ENCODE measurements around the gene OAF.

OAF gene

DNA sequence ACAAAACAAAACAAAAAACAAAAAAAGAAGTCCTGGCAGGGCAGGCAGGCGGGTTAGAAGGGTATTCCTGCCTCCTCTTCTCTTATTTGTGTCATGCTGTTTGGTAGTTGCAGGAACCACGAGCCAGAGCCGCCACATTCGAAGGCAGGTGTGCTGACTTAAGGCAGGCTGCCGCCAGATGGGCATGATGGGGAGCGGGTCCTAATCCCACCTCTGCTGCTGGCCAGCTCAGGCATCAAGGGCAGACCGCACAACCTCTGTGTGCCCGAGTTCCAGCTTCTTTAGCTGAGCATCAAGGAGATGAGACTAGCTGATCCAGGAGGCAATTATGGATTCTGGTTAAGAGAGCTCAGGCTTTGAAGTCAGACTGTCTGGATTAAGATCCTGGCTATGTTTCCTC lies 12.1 kb downstream of the OAF start:
- no peak for DNase-seq (ENCODE audit: low spot score)

DNA sequence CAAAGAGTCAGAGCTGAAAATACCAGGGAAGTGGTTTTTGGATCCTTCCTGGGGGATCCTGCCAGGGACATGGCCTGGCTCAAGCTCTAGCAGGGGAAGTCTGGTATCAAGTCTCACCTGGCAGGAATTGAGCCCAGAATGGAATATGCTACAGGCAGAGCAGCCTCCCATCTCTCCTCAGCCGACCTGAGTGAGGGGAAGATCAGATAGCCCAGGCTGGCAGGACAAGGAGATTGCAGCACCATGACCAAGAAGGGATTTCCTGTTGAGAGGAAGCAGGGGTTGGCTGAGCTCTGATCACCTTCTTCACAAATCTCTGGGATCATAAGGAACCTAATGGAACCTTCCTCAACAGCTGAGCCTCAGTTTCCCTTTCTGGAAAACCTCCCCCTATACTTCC lies 13.0 kb downstream of the OAF start:
- DNase-seq (ENCODE audit: low spot score) = no peak

DNA sequence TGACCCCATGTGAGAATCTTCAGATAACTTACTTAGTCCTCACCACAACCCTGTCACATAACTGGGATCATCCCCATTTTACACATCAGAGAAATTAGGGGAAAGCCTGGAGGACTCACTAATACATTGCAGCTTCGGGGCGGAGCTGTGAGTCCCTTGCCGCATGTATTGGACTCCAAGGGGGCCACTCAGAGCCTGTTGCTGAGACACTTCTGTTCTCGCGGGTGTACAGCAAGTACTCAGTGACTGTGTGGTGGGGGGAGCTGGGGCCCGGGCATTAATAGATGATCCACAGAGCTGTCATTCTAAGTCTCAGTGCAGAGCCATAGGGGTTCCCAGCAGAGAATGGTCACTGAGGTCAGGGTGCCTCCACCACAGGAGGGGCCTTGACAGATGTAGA lies 13.5 kb downstream of the OAF start:
- no peak for DNase-seq (ENCODE audit: low spot score)

GRCh38 chr11:120224972-120225909 lies 14.4 kb downstream of the OAF start:
- DNase-seq (ENCODE audit: low spot score) = no peak

GRCh38 chr11:120226242-120226641 lies 15.4 kb downstream of the OAF start:
- no peak for DNase-seq (ENCODE audit: low spot score)

- no peak for DNase-seq (ENCODE audit: low spot score)
These were observed 15.9 kb downstream of the OAF start for GRCh38 chr11:120226714-120227113.

DNA sequence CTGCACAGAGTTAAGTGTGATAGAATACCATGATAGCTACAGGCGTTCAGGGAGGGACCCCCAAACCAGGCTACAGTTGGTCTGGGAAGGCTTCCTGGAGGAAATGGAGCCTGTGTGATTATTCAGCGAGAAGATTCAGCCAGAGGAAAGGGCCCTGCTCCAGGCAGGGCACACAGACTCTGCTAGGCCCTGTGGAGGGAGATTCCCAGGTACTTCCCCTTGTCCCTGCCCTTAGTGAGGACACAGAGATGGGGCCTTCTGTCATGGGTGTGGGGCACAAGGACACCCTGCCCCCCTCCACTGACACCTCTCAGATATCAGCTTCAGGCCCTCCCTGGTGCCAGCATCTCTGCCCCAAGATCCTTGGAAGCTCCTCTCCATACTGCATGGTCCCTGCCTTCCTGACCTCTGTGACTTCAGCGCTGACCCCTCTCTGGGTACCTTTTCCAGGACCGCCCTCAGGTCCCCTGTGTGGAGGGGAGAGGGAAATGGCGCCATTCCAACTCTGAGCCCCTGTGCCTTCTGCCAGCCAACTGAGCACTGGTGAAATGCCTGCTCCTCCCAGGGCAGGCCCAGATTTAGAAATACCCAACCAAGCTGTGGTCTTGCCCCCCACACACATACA lies 16.5 kb downstream of the OAF start:
- DNase-seq (ENCODE audit: low spot score) = no peak

DNA sequence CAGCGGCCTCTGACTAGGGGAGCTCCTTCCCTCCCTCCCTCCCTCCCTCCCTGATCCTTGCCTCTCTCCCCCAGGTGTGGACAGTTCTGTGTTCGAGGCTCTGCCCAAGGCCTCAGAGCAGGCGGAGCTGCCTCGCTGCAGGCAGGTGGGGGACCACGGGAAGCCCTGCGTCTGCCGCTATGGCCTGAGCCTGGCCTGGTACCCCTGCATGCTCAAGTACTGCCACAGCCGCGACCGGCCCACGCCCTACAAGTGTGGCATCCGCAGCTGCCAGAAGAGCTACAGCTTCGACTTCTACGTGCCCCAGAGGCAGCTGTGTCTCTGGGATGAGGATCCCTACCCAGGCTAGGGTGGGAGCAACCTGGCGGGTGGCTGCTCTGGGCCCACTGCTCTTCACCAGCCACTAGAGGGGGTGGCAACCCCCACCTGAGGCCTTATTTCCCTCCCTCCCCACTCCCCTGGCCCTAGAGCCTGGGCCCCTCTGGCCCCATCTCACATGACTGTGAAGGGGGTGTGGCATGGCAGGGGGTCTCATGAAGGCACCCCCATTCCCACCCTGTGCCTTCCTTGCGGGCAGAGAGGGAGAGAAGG lies 18.1 kb downstream of the OAF start:
- no peak for DNase-seq (ENCODE audit: low spot score)

GRCh38 chr11:120229451-120230424 lies 18.9 kb downstream of the OAF start:
- DNase-seq (ENCODE audit: low spot score) = no peak

GRCh38 chr11:120230433-120231071 lies 19.7 kb downstream of the OAF start:
- no peak for DNase-seq (ENCODE audit: low spot score)

DNA sequence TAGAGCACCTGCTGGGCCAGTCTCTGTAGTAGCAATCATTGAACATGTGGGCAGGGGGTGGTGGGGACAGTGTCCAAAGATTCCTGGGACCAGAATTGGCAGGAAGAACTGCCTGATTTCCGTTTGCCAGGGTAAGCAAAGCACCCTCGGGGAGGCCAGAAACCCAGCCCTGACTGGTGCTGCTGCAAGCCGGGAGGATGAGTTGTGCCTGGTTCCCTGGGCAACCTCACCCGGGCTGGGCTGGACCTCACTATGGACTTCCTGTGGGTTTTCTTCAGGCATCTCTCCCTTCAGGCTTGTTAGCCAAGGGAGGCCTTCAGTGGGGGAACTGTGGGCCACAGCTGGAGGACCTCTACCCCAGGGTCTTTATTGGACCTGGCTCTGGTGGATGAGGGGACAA lies 21.1 kb downstream of the OAF start:
- DNase-seq (ENCODE audit: low spot score) = no peak

DNA sequence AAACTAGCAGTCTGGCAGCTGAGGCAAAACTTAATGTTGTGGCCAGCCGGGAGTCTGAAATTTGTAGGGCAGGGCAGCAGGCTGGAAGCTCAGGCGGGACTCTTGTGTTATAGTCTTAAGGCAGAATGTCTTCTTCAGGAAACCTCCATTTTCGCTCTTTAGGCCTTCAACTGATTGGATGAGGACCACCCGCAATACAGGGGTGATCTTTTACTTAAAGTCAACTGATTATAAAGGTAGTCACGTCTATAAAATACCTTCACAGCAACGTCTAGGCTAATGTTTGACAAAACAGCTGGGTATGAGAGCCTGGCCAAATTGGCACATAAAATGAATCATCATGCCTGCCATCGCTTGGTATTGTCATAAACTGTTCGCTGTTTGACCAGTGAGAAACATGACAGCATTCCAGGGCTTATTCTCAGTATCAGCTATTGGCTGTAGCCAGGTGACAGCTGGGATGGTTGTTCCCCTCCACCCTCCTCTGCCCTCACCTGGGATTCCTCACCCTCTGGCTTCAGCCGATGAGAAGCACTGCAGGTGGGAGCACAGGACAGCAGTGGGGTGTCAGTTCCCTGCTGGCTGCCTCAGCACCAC lies 22.5 kb downstream of the OAF start:
- no peak for DNase-seq (ENCODE audit: low spot score)

DNA sequence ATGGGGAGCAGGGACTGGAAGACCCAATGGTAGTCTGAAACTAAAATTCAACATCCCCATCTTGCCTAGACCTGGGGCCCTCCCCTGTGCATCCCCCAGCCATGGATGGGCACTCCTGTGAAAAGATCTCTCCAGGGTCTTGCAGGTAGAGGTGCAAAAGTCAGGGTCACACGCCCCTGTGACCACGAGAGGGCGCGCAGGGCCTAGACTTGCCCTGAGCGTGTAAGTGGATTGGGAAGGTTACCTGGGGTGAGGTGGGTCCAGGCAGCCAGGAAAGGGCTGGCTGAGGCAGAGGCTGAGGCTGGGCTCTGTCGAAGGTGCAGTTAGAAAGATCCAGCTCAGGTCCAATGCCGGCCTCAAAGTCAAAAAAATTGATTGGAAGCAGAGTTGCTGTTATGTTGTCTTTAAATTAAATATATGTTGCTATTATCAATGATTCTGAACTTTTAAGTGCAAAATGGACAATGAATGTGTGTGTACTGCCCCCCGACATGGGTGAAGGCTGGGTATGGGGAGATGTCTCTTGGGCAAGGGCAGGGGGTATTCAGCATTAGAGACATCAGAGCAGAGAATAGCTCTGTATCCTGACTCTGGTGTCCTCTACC lies 24.3 kb downstream of the OAF start:
- DNase-seq (ENCODE audit: low spot score) = peak; percentile 81

DNA sequence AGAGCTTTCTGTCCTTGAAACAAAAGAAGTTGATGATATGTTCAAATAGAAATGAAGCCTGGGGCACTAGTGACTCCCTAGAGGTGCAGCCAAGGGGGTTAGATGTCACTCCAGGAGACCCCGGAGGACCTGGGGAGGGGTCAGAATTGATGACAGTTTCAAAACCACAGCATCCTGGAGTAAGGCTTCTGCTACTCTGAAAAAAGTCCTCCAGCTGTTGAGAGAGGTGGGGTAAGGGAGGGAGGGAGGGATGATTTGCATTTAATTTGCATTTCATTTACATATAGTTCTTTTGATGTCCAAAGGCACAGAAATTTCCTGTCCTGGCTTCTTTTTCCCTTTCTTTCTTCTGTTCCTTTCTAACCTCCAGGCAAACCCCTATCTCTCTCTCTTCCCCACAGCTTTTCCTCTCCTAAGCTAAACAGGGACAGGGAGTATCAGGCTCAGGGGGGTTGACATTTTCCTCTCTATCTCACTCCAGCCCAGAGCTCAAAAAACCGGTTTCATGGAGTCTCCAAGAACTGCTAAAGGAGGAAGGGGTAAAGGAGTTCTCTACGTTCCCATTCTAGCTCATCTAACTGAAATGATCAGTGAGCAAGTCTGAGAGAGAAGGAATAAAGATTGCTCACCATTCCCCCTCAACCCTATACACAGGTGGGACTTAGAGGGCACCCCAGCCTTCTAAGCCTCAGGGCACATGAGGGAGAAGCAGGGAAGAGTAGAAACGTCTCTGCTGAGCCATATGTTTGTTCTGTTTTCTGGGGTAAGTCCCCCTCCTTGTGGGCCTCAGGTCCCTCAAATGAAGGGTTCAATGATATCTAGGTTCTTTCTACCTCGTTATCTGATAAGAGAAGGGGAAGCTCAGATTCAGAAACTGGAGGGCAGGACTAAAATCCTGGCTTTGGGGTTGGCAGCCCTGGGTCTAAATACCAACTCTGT lies 25.6 kb downstream of the OAF start:
- DNase-seq (ENCODE audit: low spot score) = peak; percentile 75

- no peak for DNase-seq (ENCODE audit: low spot score)
These were observed 28.3 kb downstream of the OAF start for GRCh38 chr11:120238968-120239620.

- DNase-seq (ENCODE audit: low spot score) = no peak
These were observed 29.1 kb downstream of the OAF start, which contains the start of gene POU2F3 for GRCh38 chr11:120239713-120240640. POU2F3 (plus strand) TSS chr11:120240140; CDS start chr11:120240344, 204 bp downstream.

DNA sequence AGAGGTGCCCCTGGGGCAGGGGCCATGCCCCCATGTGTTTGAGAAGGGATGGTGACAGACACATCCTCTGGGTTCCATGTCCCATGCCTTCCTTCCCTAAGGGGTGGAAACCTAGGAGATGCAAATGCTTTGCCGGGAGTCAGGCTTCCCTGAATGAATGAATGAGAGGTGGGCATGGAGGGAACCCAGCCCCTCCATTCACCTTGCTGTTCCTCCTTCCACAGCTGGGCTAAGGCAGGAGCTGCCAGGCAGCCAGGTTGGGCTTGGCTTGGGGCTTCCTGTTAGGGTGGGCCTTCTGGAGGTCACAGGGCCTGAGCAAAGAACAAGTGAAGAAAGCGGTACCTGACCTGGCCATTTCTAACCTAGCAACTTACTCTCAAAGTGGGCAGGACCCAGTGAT lies 30.0 kb downstream of the OAF start:
- DNase-seq (ENCODE audit: low spot score) = no peak

DNA sequence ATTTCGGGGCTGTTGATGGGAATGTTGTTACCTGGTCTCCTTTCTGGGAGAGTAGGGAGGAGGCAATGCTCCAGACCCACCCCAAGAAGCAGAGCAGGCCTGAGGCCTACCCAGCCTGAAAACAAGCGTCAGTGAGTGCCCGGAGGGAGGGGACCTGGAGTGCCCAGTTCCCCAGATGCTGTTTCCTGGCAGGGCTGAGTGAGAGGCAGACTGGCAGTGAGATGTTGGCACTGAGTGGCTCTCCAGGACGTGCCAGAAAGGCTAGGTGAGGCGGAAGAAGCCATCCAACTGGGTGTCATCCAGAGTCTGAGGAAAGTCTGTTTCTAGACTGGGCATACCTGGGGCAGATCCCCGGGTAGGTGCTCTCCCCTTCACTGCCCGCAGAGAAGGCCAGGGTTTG lies 30.4 kb downstream of the OAF start:
- no peak for DNase-seq (ENCODE audit: low spot score)
